ENCODE measurements around the gene C1D. TPM values are rescaled to one million over a fixed set of nuclear protein-coding genes. Genes with fewer than 3 reads are reported as not detected.

Gene C1D
- total RNA-seq, 3 donors from 2014 or later, result 32.3 to 50.5 (median 49.8) TPM

DNA sequence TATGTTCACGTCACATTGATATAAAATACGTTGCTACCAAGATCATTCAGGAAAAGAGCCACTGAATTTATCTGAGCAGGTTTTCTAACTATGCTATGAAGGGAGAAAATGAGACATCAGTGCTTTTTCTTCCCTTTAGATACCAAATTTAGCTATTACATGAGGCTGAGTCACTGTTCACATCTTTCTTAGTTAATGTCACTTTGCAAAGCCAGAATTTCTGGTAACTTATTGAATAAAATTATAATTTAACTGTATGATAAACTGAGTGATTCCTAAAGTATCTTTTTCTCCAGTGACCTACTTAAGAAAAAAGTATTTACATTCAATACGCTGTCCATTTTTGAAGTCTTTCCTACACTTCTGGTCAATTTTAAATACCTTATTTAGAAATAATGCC is 22.7 kb downstream of the C1D start:
- no peak for TF ChIP-seq POLR2AphosphoS5 (IDR thresholded peaks at IDR 0.05)
- intact Hi-C loops (cut with DNase I; ENCODE audit: low total_unique reads), result no loop called here
- no peaks in the 10 kb centered on the region for H3K4me1 ChIP-seq

DNA sequence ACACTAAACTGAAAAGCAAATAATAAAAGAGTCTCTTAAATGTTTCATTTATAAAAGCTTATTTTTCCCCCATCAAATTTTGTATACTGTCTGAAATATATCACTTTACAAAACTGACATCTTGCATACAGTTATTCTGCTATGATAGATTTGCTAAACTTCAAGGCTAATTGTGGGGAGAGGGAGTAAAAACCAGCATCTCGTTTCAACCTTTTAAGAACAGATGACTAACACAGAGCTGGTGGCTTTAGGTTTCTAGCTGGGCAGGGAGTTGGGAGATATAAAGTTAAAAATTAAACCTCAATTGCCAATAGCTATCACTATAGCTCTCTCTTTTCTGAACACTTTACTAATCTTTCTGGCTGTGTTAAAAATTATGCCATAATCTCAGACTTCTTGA is 23.5 kb downstream of the C1D start:
- Histone ChIP-seq H3K4me3 (no peak overlapping the region), H3K27me3 (no peaks in the 10 kb centered on the region), H3K36me3 (no peaks in the 10 kb centered on the region), H3K4me1 (no peaks in the 10 kb centered on the region), H3K27ac (no peak overlapping the region), H3K9me3 (no peaks in the 10 kb centered on the region)
- no peak for DNase-seq (ENCODE audit: low spot score in 2 of 2)
- TF ChIP-seq POLR2A (IDR thresholded peaks at IDR 0.05) (no peak), POLR2AphosphoS5 (IDR thresholded peaks at IDR 0.05) (no peak)
- TF ChIP-seq, protein P1, sequence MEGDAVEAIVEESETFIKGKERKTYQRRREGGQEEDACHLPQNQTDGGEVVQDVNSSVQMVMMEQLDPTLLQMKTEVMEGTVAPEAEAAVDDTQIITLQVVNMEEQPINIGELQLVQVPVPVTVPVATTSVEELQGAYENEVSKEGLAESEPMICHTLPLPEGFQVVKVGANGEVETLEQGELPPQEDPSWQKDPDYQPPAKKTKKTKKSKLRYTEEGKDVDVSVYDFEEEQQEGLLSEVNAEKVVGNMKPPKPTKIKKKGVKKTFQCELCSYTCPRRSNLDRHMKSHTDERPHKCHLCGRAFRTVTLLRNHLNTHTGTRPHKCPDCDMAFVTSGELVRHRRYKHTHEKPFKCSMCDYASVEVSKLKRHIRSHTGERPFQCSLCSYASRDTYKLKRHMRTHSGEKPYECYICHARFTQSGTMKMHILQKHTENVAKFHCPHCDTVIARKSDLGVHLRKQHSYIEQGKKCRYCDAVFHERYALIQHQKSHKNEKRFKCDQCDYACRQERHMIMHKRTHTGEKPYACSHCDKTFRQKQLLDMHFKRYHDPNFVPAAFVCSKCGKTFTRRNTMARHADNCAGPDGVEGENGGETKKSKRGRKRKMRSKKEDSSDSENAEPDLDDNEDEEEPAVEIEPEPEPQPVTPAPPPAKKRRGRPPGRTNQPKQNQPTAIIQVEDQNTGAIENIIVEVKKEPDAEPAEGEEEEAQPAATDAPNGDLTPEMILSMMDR (IDR thresholded peaks at IDR 0.05), result no peak
- intact Hi-C loops (cut with DNase I; ENCODE audit: low total_unique reads), result no loop called here

More for the DNA sequence above, 22.7 kb downstream of the C1D start:
- Histone ChIP-seq H3K9me3 (no peaks in the 10 kb centered on the region), H3K36me3 (no peaks in the 10 kb centered on the region), H3K27ac (no peak overlapping the region), H3K27me3 (no peaks in the 10 kb centered on the region), H3K4me3 (no peak overlapping the region)
- DNase-seq (ENCODE audit: low spot score in 2 of 2), result no peak

DNA sequence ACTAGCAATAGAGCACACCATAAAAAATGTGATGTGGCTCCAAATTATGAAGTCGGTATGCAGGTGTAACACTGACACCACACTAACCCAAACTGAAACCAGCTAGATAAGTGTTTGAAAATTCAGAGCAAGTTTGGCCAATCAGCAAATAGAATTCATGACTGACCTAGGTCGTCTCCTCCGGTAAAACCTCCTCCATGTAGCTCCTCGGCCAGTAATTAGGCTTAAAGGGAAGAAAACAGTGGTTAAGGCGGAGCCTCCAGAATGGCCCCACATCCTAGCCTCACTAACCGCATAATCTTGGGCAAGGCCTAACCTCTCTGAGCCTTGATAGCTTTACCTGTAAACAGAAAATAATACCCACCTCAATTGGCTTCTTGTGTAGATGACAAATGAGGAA is 30.1 kb downstream of the C1D start:
- H3K4me3 ChIP-seq, result no peak overlapping the region
- TF ChIP-seq, protein P1 (IDR thresholded peaks at IDR 0.05), result no peak
- no peak for TF ChIP-seq POLR2A (IDR thresholded peaks at IDR 0.05)
- TF ChIP-seq POLR2AphosphoS5 (IDR thresholded peaks at IDR 0.05), result no peak
- no peaks in the 10 kb centered on the region for H3K9me3 ChIP-seq
- H3K27ac ChIP-seq, result no peak overlapping the region
- H3K4me1 ChIP-seq, result no peaks in the 10 kb centered on the region
- H3K36me3 ChIP-seq, result no peaks in the 10 kb centered on the region
- no peak for DNase-seq (ENCODE audit: low spot score in 2 of 2)
- H3K27me3 ChIP-seq, result no peaks in the 10 kb centered on the region
- intact Hi-C loops (cut with DNase I; ENCODE audit: low total_unique reads), result no loop called here

GRCh38 chr2:68031542-68032160 is 31.2 kb downstream of the C1D start:
- TF ChIP-seq, protein P1 (IDR thresholded peaks at IDR 0.05), result peak; percentile 35 to 65 (median 62)
- TF ChIP-seq POLR2AphosphoS5 (IDR thresholded peaks at IDR 0.05), result no peak
- no peak for DNase-seq (ENCODE audit: low spot score in 2 of 2)
- intact Hi-C loops (cut with DNase I; ENCODE audit: low total_unique reads), result no loop called here

GRCh38 chr2:68031043-68031442 is 31.8 kb downstream of the C1D start:
- Histone ChIP-seq H3K4me3 (no peak overlapping the region), H3K4me1 (no peaks in the 10 kb centered on the region), H3K27ac (no peak overlapping the region), H3K27me3 (no peaks in the 10 kb centered on the region), H3K9me3 (no peaks in the 10 kb centered on the region), H3K36me3 (no peaks in the 10 kb centered on the region)
- DNase-seq (ENCODE audit: low spot score in 2 of 2), result no peak
- TF ChIP-seq POLR2AphosphoS5 (IDR thresholded peaks at IDR 0.05) (no peak), POLR2A (IDR thresholded peaks at IDR 0.05) (no peak)
- TF ChIP-seq, protein P1 (IDR thresholded peaks at IDR 0.05), result no peak
- intact Hi-C loops (cut with DNase I; ENCODE audit: low total_unique reads), result no loop called here

More at GRCh38 chr2:68031542-68032160, 31.2 kb downstream of the C1D start:
- H3K27ac ChIP-seq, result no peak overlapping the region
- H3K4me1 ChIP-seq, result no peaks in the 10 kb centered on the region
- H3K4me3 ChIP-seq, result no peak overlapping the region
- no peaks in the 10 kb centered on the region for H3K27me3 ChIP-seq
- no peaks in the 10 kb centered on the region for H3K36me3 ChIP-seq
- no peaks in the 10 kb centered on the region for H3K9me3 ChIP-seq

All from breast epithelium (tissue), 4 donors.